Measurements from ENCODE around the gene RNF39.

DNA sequence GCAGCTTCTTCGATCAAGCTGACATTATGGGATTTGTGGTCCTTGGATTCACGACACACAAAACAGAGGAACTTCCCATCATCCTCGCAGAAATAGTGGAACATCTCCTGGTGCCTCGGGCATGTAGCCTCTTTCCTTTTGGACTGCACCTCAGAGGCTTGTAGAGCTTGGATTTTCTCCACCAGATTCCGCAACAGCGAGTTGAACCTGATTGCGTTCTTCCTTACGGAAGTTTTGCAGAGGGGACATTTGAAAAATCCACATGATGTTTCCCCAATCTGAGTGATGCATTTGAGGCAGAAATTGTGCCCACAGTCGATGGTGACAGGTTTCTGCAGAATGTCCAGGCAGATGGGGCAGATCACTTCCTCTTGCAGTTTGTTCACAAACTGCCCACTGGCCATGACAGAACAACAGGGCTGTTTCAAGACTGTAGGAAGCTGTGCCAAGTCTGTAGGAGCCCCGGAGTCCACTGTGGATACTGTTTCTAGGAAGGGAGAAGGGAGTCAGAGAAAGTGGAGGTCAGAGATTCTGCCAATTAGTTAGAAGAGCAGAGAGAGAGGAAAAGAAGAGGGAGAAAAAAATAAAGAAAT lies 36.9 kb upstream of the RNF39 start:
- no peak for TF ChIP-seq POLR2A (IDR thresholded peaks at IDR 0.05)
- TF ChIP-seq, protein P1, sequence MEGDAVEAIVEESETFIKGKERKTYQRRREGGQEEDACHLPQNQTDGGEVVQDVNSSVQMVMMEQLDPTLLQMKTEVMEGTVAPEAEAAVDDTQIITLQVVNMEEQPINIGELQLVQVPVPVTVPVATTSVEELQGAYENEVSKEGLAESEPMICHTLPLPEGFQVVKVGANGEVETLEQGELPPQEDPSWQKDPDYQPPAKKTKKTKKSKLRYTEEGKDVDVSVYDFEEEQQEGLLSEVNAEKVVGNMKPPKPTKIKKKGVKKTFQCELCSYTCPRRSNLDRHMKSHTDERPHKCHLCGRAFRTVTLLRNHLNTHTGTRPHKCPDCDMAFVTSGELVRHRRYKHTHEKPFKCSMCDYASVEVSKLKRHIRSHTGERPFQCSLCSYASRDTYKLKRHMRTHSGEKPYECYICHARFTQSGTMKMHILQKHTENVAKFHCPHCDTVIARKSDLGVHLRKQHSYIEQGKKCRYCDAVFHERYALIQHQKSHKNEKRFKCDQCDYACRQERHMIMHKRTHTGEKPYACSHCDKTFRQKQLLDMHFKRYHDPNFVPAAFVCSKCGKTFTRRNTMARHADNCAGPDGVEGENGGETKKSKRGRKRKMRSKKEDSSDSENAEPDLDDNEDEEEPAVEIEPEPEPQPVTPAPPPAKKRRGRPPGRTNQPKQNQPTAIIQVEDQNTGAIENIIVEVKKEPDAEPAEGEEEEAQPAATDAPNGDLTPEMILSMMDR (IDR thresholded peaks at IDR 0.05) = no peak

Measured in thyroid gland (tissue), 4 donors.